Endothelial cell of umbilical vein (primary cell): ENCODE measurements around the gene HAUS5. TPM values are rescaled to one million over a fixed set of nuclear protein-coding genes. Genes with fewer than 3 reads are reported as not detected.

ENCODE experiments used
- BruUV-seq: library from RNA; stranded (reverse); fragments of 400-500 nt; replicated peaks from 2 replicates; lab custom pipeline; 2021; lab: Mats Ljungman, UMichigan
- CTCF ChIA-PET: fragments of 300-600, 350-600 bp; sonication (Branson Sonifier 250); formaldehyde crosslinking; loops from one replicate; lab custom pipeline; 2021; ENCODE audit warnings: antibody characterized with exemption, inconsistent platforms; lab: Charles Lee
- POLR2A ChIA-PET: fragments of 300-600, 350-600 bp; sonication (Branson Sonifier 250); formaldehyde crosslinking; loops from one replicate; lab custom pipeline; 2021; ENCODE audit warnings: antibody characterized with exemption, inconsistent platforms; lab: Charles Lee
- DNase-seq: peaks from one replicate; pipeline ENCODE4 v3.0.0-alpha.2; 2011; ENCODE audit warnings: low read depth, low spot score
- FAIRE-seq: peaks from 2 replicates; lab custom pipeline; 2011; peaks lifted over from hg19 to GRCh38; lab: Jason Lieb, UNC
- H2AFZ ChIP-seq: 2 replicates; pipeline ENCODE4 v1.6.0; 2012; ENCODE audit warnings: low read depth, low read length, control low read depth, inconsistent platforms
- H3K27ac ChIP-seq: 2 replicates; pipeline ENCODE4 v1.5.1; 2011; ENCODE audit warnings: low read depth, mild to moderate bottlenecking, control low read depth, low read length, moderate library complexity; ENCODE audit not compliant: insufficient read depth
- H3K27me3 ChIP-seq, 2 experiments: 2 replicates each; pipeline versions ENCODE4 v1.6.0 to v1.6.1; 2011; ENCODE audit warnings: low read length in 2 of 2, mixed read lengths in 1 of 2; ENCODE audit not compliant: control insufficient read depth in 2 of 2, insufficient read depth in 2 of 2
- H3K36me3 ChIP-seq, 2 experiments: 2 replicates in 1 of 2; 3 replicates in 1 of 2; pipeline ENCODE4 v1.5.1; 2011; ENCODE audit warnings: low read length in 2 of 2, mild to moderate bottlenecking in 1 of 2, moderate library complexity in 1 of 2; ENCODE audit not compliant: control insufficient read depth in 2 of 2, insufficient read depth in 2 of 2; ENCODE audit errors: extremely low read depth in 1 of 2
- H3K4me1 ChIP-seq: 3 replicates; pipeline ENCODE4 v1.5.1; 2011; ENCODE audit warnings: mild to moderate bottlenecking, low read length; ENCODE audit not compliant: control insufficient read depth, insufficient read depth; ENCODE audit errors: extremely low read depth
- H3K4me2 ChIP-seq: 2 replicates; pipeline ENCODE4 v1.6.1; 2011; ENCODE audit warnings: low read length, control low read depth, mixed read lengths; ENCODE audit not compliant: insufficient read depth
- H3K4me3 ChIP-seq, 3 experiments: fragments of 200-600 bp in 1 of 3; sonication (generic), shearing (Covaris generic) in 1 of 3; replicated peaks in 1 of 3; 2 replicates each; pipeline ENCODE4 v1.5.1; 2011 to 2016; ENCODE audit warnings: control low read depth in 3 of 3, low read length in 3 of 3, mild to moderate bottlenecking in 2 of 3, inconsistent platforms in 1 of 3, low read depth in 1 of 3, moderate library complexity in 1 of 3; ENCODE audit not compliant: insufficient read depth in 1 of 3
- H3K79me2 ChIP-seq: 2 replicates; pipeline ENCODE4 v1.6.0; 2012; ENCODE audit warnings: low read length, inconsistent platforms; ENCODE audit not compliant: control insufficient read depth, insufficient read depth
- H3K9ac ChIP-seq: replicated peaks from 2 replicates; pipeline ENCODE3; 2011; ENCODE audit warnings: low read length, control low read depth; ENCODE audit not compliant: insufficient read depth; ENCODE audit errors: extremely low read depth
- H3K9me1 ChIP-seq: replicated peaks from 3 replicates; pipeline ENCODE4 v1.6.0; 2011; ENCODE audit warnings: mild to moderate bottlenecking, low read length; ENCODE audit not compliant: control insufficient read depth, insufficient read depth; ENCODE audit errors: extremely low read depth
- H3K9me3 ChIP-seq: replicated peaks from 2 replicates; pipeline ENCODE4 v1.5.1; 2012; ENCODE audit warnings: low read length, inconsistent platforms; ENCODE audit not compliant: control insufficient read depth, insufficient read depth
- H4K20me1 ChIP-seq: replicated peaks from 2 replicates; pipeline ENCODE3; 2011; ENCODE audit warnings: mild to moderate bottlenecking, low read length; ENCODE audit not compliant: control insufficient read depth, insufficient read depth; ENCODE audit errors: extremely low read depth
- EZH2 ChIP-seq: IDR thresholded peaks from 2 replicates; pipeline ENCODE4 v1.6.1; 2012; ENCODE audit warnings: borderline replicate concordance, low read depth, mild to moderate bottlenecking, moderate library complexity, low read length, inconsistent platforms; ENCODE audit not compliant: severe bottlenecking
- FOS ChIP-seq: IDR thresholded peaks from 2 replicates; pipeline ENCODE4 v1.6.1; 2011; ENCODE audit warnings: mild to moderate bottlenecking, low read length, moderate library complexity, borderline replicate concordance; ENCODE audit not compliant: insufficient read depth
- GATA2 ChIP-seq: IDR thresholded peaks from 2 replicates; pipeline ENCODE4 v1.7.0; 2011; ENCODE audit warnings: low read depth, mild to moderate bottlenecking, moderate library complexity, mixed read lengths, low read length; ENCODE audit not compliant: insufficient read length, insufficient read depth
- MYC ChIP-seq: IDR thresholded peaks from one replicate; pipeline ENCODE4 v1.6.1; 2011; ENCODE audit warnings: mild to moderate bottlenecking, low read depth, low read length
- POLR2A ChIP-seq: IDR thresholded peaks from 2 replicates; pipeline ENCODE4 v1.6.1; 2012; ENCODE audit warnings: low read depth, mild to moderate bottlenecking, control low read depth, low read length
- POLR2AphosphoS5 ChIP-seq: IDR thresholded peaks from 2 replicates; pipeline ENCODE4 v1.6.1; 2012; ENCODE audit warnings: low read depth, mild to moderate bottlenecking, control low read depth, low read length, moderate library complexity; ENCODE audit not compliant: insufficient read depth
- dilution Hi-C: fragments of 300-500 bp; cut with MboI; formaldehyde crosslinking; loops from one replicate; pipeline ENCODE4 v1.15.0; 2019; ENCODE audit warnings: low sequenced_read_pairs; ENCODE audit not compliant: extremely low pct_ligation_motif_present
- intact Hi-C: fragments of 100-400 bp; cut with micrococcal nuclease; formaldehyde crosslinking; loops from one replicate; pipeline ENCODE4 v1.10.0; 2022
- polyA plus RNA-seq, 4 experiments: library from polyadenylated mRNA; depleted of rRNA in 3 of 4; stranded (reverse) in 3 of 4; unstranded in 1 of 4; fragments of >200 nt; gene quantifications; 2 replicates each; pipeline versions ENCODE4 v1.2.1 to v1.2.3, GENCODE V29; 2011 to 2012; ENCODE audit warnings: missing spikeins in 1 of 4
- total RNA-seq: library from RNA; stranded (reverse); gene quantifications from 2 replicates; pipeline ENCODE4 v1.2.3, GENCODE V29; 2021
- TF ChIP-seq, protein P1 (sequence below): IDR thresholded peaks from 2 replicates; pipeline ENCODE4 v1.6.1; 2011; ENCODE audit not compliant: insufficient read depth, insufficient read length
- TF ChIP-seq, protein P2 (sequence below), 2 donors: IDR thresholded peaks; 1 replicate in 1 of 2; 2 replicates in 1 of 2; pipeline ENCODE4 v1.5.1; 2011; ENCODE audit warnings: low read length in 2 of 2, mild to moderate bottlenecking in 2 of 2, moderate library complexity in 2 of 2, control low read depth in 1 of 2, inconsistent platforms in 1 of 2, low read depth in 1 of 2; ENCODE audit not compliant: insufficient read depth in 1 of 2; ENCODE audit errors: extremely low read depth in 1 of 2

The HAUS5 gene
- total and polyA plus RNA-seq, 2 donors (not counting 3 experiments of a cell fraction or from before 2014, with no cell fraction given) = 8.9 to 19.0 TPM

DNA sequence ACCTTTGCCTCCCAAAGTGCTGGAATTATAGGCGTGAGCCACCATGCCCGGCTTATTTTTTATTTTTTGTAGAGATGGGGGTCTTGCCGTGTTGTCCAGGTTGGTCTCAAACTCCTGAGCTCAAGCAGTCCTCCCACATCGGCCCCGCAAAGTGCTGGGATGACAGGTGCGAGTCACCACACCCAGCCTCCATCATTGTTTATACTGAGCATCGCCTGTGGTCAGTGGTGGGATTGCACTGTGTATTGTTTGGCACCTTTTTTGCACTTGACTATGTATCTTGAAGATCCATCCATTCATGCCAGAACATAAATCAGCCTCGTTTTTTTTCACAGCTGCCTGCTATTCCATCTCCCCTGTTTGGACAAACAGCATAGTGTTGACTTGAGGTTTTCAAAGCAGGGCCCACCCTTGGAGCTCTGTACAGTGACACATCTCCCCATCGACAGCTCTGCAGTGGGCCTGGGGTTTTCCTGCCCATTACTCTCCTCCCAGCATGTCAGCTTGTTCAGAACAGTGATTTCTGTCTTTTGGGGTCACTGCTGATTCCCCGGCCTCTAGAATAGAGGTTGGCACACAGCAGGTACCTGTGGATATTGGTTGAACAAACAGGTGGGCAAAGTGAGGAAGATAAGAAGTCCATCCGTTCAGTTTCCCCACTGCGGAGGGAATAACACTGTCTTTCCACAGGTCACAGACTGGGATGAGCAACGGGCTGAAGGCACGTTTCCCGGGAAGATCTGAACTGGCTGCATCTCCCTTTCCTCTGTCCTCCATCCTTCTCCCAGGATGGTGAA is 45.6 kb downstream of the HAUS5 start:
- Histone ChIP-seq H3K36me3 (peaks cover 9 to 19% of the 10 kb centered on the region in 2 experiments), H3K9me1 (no peaks in the 10 kb centered on the region), H3K79me2 (no peaks in the 10 kb centered on the region), H3K4me3 (no peak overlapping the region), H4K20me1 (no peaks in the 10 kb centered on the region), H2AFZ (no peak overlapping the region), H3K27me3 (no peaks in the 10 kb centered on the region), H3K27ac (no peak overlapping the region), H3K9ac (no peak overlapping the region), H3K9me3 (no peaks in the 10 kb centered on the region), H3K4me2 (no peak overlapping the region), H3K4me1 (no peaks in the 10 kb centered on the region)
- POLR2A ChIA-PET = interaction anchor here (0.7 kb wide), 1 partner anchor 1797 kb away, joined by 6 read pairs; no protein-coding TSS in a partner anchor
- intact Hi-C loops = no loop called here
- no TSS peak for BruUV-seq
- TF ChIP-seq, protein P1, sequence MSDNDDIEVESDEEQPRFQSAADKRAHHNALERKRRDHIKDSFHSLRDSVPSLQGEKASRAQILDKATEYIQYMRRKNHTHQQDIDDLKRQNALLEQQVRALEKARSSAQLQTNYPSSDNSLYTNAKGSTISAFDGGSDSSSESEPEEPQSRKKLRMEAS = no peak
- TF ChIP-seq, protein P2, sequence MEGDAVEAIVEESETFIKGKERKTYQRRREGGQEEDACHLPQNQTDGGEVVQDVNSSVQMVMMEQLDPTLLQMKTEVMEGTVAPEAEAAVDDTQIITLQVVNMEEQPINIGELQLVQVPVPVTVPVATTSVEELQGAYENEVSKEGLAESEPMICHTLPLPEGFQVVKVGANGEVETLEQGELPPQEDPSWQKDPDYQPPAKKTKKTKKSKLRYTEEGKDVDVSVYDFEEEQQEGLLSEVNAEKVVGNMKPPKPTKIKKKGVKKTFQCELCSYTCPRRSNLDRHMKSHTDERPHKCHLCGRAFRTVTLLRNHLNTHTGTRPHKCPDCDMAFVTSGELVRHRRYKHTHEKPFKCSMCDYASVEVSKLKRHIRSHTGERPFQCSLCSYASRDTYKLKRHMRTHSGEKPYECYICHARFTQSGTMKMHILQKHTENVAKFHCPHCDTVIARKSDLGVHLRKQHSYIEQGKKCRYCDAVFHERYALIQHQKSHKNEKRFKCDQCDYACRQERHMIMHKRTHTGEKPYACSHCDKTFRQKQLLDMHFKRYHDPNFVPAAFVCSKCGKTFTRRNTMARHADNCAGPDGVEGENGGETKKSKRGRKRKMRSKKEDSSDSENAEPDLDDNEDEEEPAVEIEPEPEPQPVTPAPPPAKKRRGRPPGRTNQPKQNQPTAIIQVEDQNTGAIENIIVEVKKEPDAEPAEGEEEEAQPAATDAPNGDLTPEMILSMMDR (IDR thresholded peaks at IDR 0.05; ENCODE audit: extremely low read depth in 1 of 2, insufficient read depth in 1 of 2, low read depth in 1 of 2, low read length in 2 of 2) = no peak
- TF ChIP-seq EZH2 = no peak
- TF ChIP-seq FOS = no peak
- no peak for TF ChIP-seq POLR2A
- no peak for TF ChIP-seq POLR2AphosphoS5
- no peak for TF ChIP-seq GATA2
- TF ChIP-seq MYC = no peak
- DNase-seq = no peak
- dilution Hi-C loops = no loop called here
- CTCF ChIA-PET = interaction anchor here (1.5 kb wide), 1 partner anchor 10 kb away, joined by 4 read pairs; the partner anchor contains the start of gene COX6B1
- FAIRE-seq = no peak
